Uterus (tissue), 2 donors: Measurements from ENCODE around the gene RAD51B.

Source experiments
- POLR2A ChIP-seq, 2 donors: fragments of 450-650 bp; IDR thresholded peaks; one replicate each; pipeline ENCODE4 v1.6.1; 2016; ENCODE audit warnings: antibody characterized with exemption in 2 of 2, mild to moderate bottlenecking in 1 of 2, moderate library complexity in 1 of 2
- TF ChIP-seq, protein P1 (sequence below), 4 experiments: fragments of 200-600 bp in 2 of 4; fragments of 450-650 bp in 2 of 4; sonication (generic) in 2 of 4; IDR thresholded peaks; one replicate each; pipeline ENCODE4 v1.5.1; 2016 to 2019; ENCODE audit warnings: antibody characterized with exemption in 4 of 4, mild to moderate bottlenecking in 2 of 4, moderate library complexity in 1 of 4

DNA sequence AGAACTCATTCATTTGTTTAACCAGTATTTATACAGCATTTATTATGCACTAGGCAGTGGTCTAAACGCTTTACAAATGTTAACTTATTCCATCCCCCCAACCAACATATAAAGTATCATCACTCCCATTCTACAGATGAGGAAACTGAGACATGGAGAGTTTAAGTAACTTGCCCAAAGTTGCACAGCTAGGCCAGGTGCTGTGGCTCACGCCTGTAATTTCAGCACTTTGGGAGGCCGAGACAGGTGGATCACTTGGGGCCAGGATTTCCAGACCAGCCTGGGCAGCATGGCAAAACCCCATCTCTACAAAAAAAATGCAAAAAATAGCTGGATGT is 935.4 kb downstream of the RAD51B start:
- TF ChIP-seq POLR2A (IDR thresholded peaks at IDR 0.05): no peak
- TF ChIP-seq, protein P1, sequence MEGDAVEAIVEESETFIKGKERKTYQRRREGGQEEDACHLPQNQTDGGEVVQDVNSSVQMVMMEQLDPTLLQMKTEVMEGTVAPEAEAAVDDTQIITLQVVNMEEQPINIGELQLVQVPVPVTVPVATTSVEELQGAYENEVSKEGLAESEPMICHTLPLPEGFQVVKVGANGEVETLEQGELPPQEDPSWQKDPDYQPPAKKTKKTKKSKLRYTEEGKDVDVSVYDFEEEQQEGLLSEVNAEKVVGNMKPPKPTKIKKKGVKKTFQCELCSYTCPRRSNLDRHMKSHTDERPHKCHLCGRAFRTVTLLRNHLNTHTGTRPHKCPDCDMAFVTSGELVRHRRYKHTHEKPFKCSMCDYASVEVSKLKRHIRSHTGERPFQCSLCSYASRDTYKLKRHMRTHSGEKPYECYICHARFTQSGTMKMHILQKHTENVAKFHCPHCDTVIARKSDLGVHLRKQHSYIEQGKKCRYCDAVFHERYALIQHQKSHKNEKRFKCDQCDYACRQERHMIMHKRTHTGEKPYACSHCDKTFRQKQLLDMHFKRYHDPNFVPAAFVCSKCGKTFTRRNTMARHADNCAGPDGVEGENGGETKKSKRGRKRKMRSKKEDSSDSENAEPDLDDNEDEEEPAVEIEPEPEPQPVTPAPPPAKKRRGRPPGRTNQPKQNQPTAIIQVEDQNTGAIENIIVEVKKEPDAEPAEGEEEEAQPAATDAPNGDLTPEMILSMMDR (IDR thresholded peaks at IDR 0.05): no peak
